SK-N-SH treated with all-trans-retinoic acid at 6 μM for 48 hours (cell line): Measurements from ENCODE around the gene IFNL2.

ENCODE experiments used
- CSDC2 ChIP-seq: fragments of 250-450 bp; sonication (Bioruptor Pico); IDR thresholded peaks from 2 replicates; pipeline ENCODE4 v1.5.0; 2020; ENCODE audit warnings: mild to moderate bottlenecking, moderate library complexity
- ESRRG ChIP-seq: fragments of 250-450 bp; sonication (Bioruptor Pico); IDR thresholded peaks from 2 replicates; pipeline ENCODE4 v1.6.1; 2021; ENCODE audit warnings: mild to moderate bottlenecking
- RARB ChIP-seq: fragments of 250-450 bp; sonication (Bioruptor Pico); IDR thresholded peaks from 2 replicates; pipeline ENCODE4 v1.8.0; 2021; ENCODE audit warnings: mild to moderate bottlenecking, moderate library complexity
- TOX ChIP-seq: fragments of 250-450 bp; sonication (Bioruptor Pico); IDR thresholded peaks from 2 replicates; pipeline ENCODE4 v1.8.0; 2021; ENCODE audit warnings: mild to moderate bottlenecking, moderate library complexity, borderline replicate concordance
- ZNF565 ChIP-seq: fragments of 450-650 bp; formaldehyde crosslinking; conservative IDR thresholded peaks from 2 replicates; pipeline ENCODE4 v1.5.0; 2020; ENCODE audit warnings: low read depth, mild to moderate bottlenecking, moderate library complexity
- ZNF8 ChIP-seq: fragments of 450-650 bp; formaldehyde crosslinking; IDR thresholded peaks from 2 replicates; pipeline ENCODE4 v1.5.0; 2020; ENCODE audit warnings: mild to moderate bottlenecking, moderate library complexity
- TF ChIP-seq, protein P1 (sequence below): fragments of 250-450 bp; sonication (Bioruptor Pico); IDR thresholded peaks from 2 replicates; pipeline ENCODE4 v1.8.0; 2020; ENCODE audit warnings: mild to moderate bottlenecking, moderate library complexity, borderline replicate concordance
- TF ChIP-seq, protein P2 (sequence below): fragments of 250-450 bp; sonication (Bioruptor Pico); IDR thresholded peaks from 2 replicates; pipeline ENCODE4 v1.5.1; 2020; ENCODE audit warnings: low read depth, mild to moderate bottlenecking, moderate library complexity

DNA sequence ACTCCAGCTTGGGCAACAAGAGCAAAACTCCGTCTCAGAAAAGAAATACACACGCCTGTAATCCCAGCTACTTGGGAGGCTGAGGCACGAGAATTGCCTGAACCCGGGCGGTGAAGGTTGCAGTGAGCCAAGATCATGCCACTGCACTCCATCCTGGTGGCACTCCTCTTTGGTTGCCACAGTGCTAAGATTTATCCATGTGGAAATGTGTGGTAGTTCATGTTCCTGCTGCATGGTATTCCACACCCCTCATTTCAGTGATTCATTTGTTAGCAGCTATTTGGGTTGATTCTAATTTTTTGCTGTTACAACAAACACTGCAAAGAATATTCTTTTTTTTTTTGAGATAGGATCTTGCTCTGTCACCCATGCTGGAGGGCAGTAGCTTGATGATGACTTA is 35.5 kb upstream of the IFNL2 start:
- TF ChIP-seq RARB (CRISPR knock-in tag) (no peak), ZNF565 (CRISPR knock-in tag) (no peak), ZNF8 (no peak), CSDC2 (CRISPR knock-in tag) (no peak), ESRRG (no peak), TOX (CRISPR knock-in tag) (no peak)
- TF ChIP-seq, protein P1, sequence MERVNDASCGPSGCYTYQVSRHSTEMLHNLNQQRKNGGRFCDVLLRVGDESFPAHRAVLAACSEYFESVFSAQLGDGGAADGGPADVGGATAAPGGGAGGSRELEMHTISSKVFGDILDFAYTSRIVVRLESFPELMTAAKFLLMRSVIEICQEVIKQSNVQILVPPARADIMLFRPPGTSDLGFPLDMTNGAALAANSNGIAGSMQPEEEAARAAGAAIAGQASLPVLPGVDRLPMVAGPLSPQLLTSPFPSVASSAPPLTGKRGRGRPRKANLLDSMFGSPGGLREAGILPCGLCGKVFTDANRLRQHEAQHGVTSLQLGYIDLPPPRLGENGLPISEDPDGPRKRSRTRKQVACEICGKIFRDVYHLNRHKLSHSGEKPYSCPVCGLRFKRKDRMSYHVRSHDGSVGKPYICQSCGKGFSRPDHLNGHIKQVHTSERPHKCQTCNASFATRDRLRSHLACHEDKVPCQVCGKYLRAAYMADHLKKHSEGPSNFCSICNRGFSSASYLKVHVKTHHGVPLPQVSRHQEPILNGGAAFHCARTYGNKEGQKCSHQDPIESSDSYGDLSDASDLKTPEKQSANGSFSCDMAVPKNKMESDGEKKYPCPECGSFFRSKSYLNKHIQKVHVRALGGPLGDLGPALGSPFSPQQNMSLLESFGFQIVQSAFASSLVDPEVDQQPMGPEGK (CRISPR knock-in tag) = no peak
- TF ChIP-seq, protein P2, sequence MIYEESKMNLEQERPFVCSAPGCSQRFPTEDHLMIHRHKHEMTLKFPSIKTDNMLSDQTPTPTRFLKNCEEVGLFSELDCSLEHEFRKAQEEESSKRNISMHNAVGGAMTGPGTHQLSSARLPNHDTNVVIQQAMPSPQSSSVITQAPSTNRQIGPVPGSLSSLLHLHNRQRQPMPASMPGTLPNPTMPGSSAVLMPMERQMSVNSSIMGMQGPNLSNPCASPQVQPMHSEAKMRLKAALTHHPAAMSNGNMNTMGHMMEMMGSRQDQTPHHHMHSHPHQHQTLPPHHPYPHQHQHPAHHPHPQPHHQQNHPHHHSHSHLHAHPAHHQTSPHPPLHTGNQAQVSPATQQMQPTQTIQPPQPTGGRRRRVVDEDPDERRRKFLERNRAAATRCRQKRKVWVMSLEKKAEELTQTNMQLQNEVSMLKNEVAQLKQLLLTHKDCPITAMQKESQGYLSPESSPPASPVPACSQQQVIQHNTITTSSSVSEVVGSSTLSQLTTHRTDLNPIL (CRISPR knock-in tag) = no peak
